ENCODE measurements around the gene IGSF21. TPM values are rescaled to one million over a fixed set of nuclear protein-coding genes. Genes with fewer than 3 reads are reported as not detected.

Gene IGSF21
- 1.00 TPM for total RNA-seq
- long read RNA-seq, partial matches to known transcripts = 0 of 1 reads
- long read RNA-seq, other reads (novel, unspliced or antisense) = 0 of 1 reads

DNA sequence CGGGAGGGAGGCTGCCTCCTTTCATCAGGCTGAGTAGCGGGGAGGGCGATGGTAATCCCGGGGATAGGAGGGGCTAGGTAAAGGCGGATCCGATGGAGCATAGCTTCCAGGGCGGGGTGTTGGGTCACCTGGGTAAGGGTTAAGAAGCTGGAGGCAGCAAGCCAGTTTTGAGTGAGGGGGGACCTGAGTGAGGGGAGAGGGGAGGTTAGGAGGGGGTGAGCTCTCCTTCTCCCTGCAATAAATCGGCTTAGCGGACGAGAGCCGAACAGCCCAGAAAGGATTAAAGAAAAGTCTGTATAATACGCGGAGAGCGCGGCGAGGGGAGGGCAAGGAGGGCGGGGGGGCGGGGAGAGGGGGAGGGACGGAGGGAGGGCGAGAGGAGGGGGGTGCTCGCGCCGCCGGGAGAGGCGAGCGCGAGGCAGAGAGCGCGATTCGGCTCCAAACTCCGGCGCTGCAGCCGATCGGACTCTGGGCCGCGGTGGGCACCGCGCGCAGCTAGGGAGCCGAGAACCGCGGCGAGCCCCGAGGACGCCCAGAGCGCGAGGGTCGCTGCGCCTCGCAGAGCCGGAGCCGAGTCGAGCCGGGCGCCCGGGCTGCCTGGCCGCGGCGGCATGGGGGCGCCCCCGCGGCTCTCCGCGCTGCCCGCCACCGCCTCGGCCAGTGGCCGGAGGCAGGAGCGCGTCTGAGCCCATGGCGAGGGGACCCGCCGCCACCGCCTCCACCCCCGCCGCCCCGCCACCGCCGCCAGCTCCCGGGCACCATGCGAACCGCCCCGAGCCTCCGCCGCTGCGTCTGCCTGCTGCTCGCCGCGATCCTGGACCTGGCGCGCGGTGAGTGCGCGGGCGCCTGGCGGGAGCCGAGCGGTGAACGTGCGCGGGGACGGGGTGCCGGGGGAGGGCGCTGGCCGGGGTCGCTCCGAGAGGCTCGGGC lies at the start of gene IGSF21:
TSS of gene IGSF21 (plus strand) at position 430 of the 930 bp plus-strand sequence. CDS start at position 761, 331 bp downstream.
- intact Hi-C loops (cut with DNase I) = loop anchor here (10.0 kb wide), 1 partner anchor 613 kb away; no protein-coding TSS in a partner anchor
- no peak for DNase-seq (ENCODE audit: low spot score)

- DNase-seq (ENCODE audit: low spot score) = no peak
These were observed 49.2 kb upstream of the IGSF21 start for GRCh38 chr1:18058206-18058921.

GRCh38 chr1:18058981-18059605 lies 48.5 kb upstream of the IGSF21 start:
- intact Hi-C loops (cut with DNase I) = no loop called here

More at GRCh38 chr1:18058206-18058921, 49.2 kb upstream of the IGSF21 start:
- intact Hi-C loops (cut with DNase I) = no loop called here

GRCh38 chr1:18060366-18060765 lies 47.2 kb upstream of the IGSF21 start:
- intact Hi-C loops (cut with DNase I) = no loop called here
- DNase-seq (ENCODE audit: low spot score) = no peak

More at GRCh38 chr1:18058981-18059605, 48.5 kb upstream of the IGSF21 start:
- no peak for DNase-seq (ENCODE audit: low spot score)

DNA sequence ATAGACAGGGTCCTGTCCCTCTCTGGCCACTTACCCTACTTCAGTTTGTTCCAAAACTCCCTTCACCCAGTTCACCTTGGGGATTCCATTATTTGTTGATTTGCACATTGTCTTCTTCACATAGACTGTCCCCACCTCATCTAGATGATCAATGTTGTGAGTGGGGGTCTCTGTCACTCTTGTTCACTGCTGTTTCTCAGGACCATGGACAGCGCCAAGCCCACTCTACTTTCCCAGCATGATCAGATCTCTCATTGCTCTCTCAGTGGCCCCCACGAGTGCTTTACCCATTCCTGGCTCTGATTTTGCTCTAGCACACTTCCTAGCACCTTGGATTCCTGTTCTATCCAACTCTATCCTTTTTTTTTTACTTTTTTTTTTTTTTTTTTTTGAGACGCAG lies 45.4 kb upstream of the IGSF21 start:
- intact Hi-C loops (cut with DNase I) = no loop called here
- DNase-seq (ENCODE audit: low spot score) = no peak

GRCh38 chr1:18064534-18064933 lies 43.1 kb upstream of the IGSF21 start:
- intact Hi-C loops (cut with DNase I) = no loop called here
- DNase-seq (ENCODE audit: low spot score) = no peak

DNA sequence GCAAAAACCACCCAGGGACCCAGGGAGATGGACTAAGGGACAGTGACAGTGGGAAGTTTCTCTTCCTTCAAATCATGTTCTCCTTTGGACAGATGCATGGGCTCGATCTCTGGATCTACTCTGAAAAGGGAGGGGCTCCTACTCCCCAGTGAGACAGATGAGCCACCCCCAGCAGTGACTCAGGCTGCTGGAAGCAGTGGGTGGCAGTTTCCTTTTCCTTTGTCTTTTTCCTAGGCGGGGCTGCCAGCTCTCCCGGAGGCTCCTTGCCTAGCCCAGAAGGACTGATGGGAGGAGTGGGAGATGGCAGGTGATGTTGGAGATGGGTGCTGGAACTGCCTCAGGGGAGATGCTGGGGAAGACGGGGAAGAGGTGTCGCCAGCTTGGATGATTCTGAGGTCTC lies 41.0 kb upstream of the IGSF21 start:
- DNase-seq (ENCODE audit: low spot score) = no peak
- intact Hi-C loops (cut with DNase I) = no loop called here

DNA sequence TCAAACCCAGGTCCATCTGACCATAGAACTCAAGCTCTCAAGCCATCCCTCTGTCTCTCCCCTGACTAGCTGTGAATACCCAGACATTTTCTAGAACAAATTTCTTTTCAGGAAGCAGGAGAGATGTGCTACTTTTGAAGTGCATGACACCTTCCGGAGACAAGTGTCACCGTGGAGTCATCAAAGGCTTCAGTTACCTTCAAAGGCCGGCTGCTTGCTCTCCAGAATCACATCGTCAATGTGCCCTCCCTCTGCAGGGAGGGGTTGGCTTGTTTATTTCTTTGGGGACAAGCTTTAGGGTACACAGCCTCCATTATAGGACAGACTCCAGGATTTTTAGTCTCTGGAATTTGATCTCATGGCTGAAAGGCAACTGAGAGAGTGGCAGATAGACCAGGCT lies 37.7 kb upstream of the IGSF21 start:
- no peak for DNase-seq (ENCODE audit: low spot score)
- intact Hi-C loops (cut with DNase I) = no loop called here

GRCh38 chr1:18072066-18072465 lies 35.5 kb upstream of the IGSF21 start:
- DNase-seq (ENCODE audit: low spot score) = no peak
- intact Hi-C loops (cut with DNase I) = no loop called here

DNA sequence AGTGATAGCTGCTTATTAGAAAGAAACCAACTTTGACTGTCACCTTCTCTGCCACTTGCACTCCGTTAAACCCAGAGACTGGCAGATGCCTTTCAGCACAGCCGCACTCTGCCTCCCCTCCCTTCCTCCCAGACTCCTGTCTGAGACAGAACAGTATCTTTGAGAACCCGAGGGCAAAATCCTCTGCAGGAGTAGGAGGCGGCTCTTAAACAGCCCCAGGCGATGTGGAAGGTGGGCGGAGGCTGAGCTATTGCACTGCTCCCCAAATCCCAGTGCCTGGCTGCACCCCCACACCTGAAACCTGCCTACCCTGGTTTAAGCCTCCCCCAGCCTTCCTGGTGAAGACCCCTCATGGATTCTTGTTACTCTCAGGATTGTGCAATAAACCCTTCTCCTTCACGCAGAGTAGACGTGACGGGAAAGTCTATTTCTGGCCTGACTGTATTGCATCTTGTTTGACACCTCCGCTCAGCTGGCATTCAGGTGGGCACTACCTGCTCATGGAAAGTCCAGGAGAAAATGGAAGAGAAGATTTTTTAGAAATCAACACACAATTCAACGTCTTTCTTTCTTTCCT lies 34.4 kb upstream of the IGSF21 start:
- no peak for DNase-seq (ENCODE audit: low spot score)
- intact Hi-C loops (cut with DNase I) = no loop called here

- no peak for DNase-seq (ENCODE audit: low spot score)
- intact Hi-C loops (cut with DNase I) = no loop called here
These were observed 29.9 kb upstream of the IGSF21 start for GRCh38 chr1:18077657-18078215.

DNA sequence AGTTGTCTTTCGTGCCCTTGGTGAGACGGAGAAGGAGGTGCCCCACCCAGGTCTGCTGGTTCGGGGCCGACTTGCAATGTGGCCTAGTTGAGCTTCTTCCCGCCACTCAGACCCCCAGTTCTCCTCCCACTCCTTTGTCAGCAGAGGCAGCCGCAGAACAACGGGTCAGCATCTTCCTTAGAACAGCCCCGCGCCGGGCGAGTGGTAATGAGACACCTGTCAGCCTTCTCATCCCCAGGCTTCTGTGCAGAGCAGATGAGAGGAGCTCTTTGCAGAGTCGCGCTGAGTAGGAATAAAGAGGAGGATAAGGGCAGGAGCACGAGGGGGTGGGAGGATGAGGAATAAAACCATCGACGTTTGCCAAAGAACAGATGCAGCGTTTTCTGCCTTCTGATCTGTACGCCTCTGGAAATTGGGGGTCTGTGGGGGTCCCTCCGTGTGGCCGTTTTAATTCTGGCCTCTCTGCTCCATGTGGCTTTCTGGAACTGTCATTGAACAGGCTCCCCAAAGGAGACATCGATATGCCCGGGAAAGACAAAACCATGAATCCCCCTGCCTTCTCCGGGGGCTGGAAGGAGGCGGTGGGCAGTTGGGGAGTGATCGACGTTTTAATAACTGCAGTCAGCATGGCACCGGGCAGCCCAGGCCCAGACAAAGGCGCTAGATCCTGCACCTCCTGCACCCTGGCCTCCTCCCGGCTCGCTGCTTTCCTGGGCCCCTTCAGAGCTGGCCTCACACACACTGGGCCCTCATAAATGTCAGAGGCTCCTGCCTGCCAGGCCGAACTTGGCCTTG lies 27.5 kb upstream of the IGSF21 start:
- DNase-seq (ENCODE audit: low spot score) = no peak
- intact Hi-C loops (cut with DNase I) = no loop called here

GRCh38 chr1:18085387-18086074 lies 22.1 kb upstream of the IGSF21 start:
- intact Hi-C loops (cut with DNase I) = no loop called here
- DNase-seq (ENCODE audit: low spot score) = no peak

DNA sequence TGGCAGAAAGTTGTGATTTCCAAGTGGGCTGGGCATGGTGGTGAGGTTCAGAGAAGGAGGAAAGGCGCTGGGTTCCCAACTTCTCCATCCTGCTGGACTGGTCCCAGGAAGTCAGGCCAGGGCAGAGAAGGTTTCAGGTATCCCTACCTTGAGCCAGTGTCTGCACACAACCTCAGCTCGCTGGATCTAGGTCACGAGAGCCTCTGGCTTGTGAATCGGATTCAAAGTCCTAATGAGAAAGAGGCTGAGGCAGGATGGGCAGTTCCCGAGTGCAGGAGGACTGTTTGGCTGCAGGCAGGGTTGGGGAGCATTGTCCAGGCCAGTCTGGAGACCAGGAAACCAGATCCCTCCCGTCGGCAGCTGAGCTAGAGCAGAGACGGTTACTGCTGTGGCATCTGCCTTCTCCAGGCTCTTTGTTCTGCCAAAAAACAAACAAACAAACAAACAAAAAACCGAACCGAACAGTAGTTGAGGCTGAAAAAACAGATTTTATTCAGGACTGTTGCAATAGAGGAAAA lies 19.5 kb upstream of the IGSF21 start:
- no peak for DNase-seq (ENCODE audit: low spot score)
- intact Hi-C loops (cut with DNase I) = no loop called here

DNA sequence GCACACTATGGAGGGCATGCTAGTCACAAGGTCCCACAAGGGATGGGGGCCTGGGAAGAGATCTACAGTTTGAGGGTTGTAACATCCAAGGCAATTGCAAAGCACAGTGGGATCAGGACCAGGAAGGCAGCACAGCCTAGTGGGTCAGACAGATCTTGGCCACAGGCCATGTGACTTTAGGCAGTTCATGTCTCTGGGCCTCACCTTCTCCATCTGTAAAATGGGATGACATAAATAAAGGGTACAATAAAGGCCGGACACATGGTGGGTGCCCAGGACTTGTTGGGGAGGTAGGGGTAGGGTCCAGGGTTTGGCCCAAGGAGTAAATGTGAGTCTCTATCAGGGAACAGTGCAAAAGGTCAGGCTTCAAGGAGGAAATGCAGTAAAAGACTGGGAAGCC lies 18.1 kb upstream of the IGSF21 start:
- no peak for DNase-seq (ENCODE audit: low spot score)
- intact Hi-C loops (cut with DNase I) = no loop called here

GRCh38 chr1:18090636-18091035 lies 17.0 kb upstream of the IGSF21 start:
- DNase-seq (ENCODE audit: low spot score) = no peak
- intact Hi-C loops (cut with DNase I) = no loop called here

DNA sequence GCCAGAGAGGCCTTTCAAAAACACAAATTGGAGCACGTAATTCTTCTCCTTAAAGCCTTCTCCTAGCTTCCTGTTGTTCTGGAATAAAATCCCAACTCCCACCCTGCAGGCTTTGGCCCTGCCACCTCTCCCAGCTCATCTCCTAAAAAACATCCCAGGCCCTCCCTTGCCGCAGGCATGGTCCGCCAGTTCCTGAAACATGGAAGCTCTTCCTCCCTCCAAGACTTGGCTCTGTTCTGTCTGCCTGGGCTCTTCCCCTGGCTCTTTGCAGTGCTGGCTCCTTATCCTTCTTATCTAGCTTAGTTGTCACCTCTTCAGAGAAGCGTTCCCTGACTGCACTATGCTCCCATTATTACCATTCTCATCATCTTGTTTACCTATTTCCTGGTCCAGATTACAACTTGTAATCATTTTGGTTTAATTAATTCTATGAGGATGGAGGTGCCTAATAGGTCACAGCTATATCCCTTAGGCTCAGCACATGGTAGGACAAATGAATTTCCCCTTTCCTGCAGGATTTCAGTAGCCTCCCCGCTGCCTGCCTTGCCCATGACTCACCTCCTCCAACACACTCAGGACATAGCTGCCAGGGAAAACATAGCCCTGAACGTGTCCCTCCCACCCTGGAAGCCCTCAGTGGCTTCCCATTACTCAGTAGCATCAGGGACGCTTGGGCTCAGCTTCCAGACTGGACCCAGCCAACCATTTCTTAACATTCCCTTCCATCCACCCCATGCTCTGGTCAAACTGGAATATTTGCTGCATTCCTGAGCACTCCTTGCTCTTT lies 15.7 kb upstream of the IGSF21 start:
- DNase-seq (ENCODE audit: low spot score) = no peak
- intact Hi-C loops (cut with DNase I) = no loop called here

All from cardiac septum (tissue), 1 donor.